Measurements from ENCODE around the gene PEAR1. TPM values are rescaled to one million over a fixed set of nuclear protein-coding genes. Genes with fewer than 3 reads are reported as not detected.

Gene PEAR1
- total RNA-seq, 3 donors from 2014 or later (not counting 1 experiment from before 2014, with no cell fraction given), result 0.52 to 1.4 (median 0.80) TPM

DNA sequence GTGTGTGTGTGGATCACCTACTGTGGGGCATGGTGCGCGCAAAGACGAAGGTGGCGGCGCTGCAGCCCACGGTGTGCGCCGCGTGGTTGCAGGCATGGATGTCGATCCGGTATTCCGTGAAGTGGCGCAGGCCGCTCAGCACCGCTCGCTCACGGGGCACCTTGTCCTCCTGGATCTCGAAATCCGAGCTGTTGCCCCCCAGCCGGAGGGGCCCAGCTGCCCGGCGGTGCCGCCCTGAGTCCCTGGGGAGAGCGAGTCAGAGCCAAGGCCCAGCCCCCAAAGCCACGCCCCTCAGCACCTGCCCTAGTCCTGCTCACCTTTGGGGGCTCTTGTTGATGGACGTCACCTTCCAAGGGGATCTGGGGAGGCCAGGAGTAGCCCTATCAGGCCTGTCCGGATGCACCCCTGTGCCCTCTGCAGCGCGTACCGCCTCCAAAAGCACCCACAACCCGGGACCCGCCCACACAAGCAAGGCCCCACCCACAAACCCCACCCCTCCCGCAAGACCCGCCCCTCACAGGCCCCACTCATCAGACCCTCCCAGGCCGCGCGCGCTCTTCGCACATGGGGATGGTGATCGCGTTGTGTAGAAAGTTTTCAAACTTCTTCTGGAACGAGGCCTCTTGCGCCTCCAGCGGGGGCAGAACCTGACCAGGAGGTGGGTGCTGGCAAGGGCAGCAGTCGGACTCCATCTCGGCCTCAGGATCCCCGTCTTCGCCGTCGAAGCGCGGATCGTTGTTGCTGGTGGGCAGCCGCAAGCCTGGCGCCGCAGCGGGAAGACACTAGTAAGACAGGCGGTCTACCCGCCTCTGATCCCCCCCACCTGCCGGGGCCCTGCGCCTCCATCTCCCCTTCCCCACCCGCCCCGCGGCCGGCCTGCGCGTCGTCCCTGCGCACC lies 48.2 kb upstream of the PEAR1 start:
- H3K9me3 ChIP-seq (ENCODE audit: control insufficient read depth, insufficient read depth, low read length), result no peaks in the 10 kb centered on the region
- ATAC-seq (peak; percentile 67 to 85 (median 77)), DNase-seq (peak; percentile 40 to 68)
- no peak overlapping the region for H3K27ac ChIP-seq (ENCODE audit: low read length)
- peaks cover 28% of the 10 kb centered on the region for H3K4me1 ChIP-seq (ENCODE audit: control insufficient read depth, insufficient read depth, low read length)
- peaks cover 27% of the 10 kb centered on the region for H3K27me3 ChIP-seq (ENCODE audit: control insufficient read depth, insufficient read depth, low read length)
- peak overlapping the region; percentile 77 for H3K4me3 Mint-ChIP-seq
- H3K36me3 Mint-ChIP-seq, result no peaks in the 10 kb centered on the region
- no peak overlapping the region for H3K4me3 ChIP-seq (ENCODE audit: low read length)
- no peaks in the 10 kb centered on the region for H3K36me3 ChIP-seq (ENCODE audit: control insufficient read depth, insufficient read depth, low read length)
- H3K27me3 Mint-ChIP-seq (ENCODE audit: low read depth in 2 of 2), result peaks cover 25 to 52% of the 10 kb centered on the region in 2 donors
- intact Hi-C loops (cut with micrococcal nuclease), result no loop called here
- 12% methylated on average over 66 of the region's 69 CpGs for WGBS (ENCODE audit: insufficient coverage)
- peak overlapping the region in 1 of 2 donors; percentile 52 for H3K27ac Mint-ChIP-seq
- TF ChIP-seq, protein P1, sequence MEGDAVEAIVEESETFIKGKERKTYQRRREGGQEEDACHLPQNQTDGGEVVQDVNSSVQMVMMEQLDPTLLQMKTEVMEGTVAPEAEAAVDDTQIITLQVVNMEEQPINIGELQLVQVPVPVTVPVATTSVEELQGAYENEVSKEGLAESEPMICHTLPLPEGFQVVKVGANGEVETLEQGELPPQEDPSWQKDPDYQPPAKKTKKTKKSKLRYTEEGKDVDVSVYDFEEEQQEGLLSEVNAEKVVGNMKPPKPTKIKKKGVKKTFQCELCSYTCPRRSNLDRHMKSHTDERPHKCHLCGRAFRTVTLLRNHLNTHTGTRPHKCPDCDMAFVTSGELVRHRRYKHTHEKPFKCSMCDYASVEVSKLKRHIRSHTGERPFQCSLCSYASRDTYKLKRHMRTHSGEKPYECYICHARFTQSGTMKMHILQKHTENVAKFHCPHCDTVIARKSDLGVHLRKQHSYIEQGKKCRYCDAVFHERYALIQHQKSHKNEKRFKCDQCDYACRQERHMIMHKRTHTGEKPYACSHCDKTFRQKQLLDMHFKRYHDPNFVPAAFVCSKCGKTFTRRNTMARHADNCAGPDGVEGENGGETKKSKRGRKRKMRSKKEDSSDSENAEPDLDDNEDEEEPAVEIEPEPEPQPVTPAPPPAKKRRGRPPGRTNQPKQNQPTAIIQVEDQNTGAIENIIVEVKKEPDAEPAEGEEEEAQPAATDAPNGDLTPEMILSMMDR (IDR thresholded peaks at IDR 0.05), result no peak
- no peaks in the 10 kb centered on the region for H3K9me3 Mint-ChIP-seq
- peaks cover 15 to 38% of the 10 kb centered on the region in 2 donors for H3K4me1 Mint-ChIP-seq

DNA sequence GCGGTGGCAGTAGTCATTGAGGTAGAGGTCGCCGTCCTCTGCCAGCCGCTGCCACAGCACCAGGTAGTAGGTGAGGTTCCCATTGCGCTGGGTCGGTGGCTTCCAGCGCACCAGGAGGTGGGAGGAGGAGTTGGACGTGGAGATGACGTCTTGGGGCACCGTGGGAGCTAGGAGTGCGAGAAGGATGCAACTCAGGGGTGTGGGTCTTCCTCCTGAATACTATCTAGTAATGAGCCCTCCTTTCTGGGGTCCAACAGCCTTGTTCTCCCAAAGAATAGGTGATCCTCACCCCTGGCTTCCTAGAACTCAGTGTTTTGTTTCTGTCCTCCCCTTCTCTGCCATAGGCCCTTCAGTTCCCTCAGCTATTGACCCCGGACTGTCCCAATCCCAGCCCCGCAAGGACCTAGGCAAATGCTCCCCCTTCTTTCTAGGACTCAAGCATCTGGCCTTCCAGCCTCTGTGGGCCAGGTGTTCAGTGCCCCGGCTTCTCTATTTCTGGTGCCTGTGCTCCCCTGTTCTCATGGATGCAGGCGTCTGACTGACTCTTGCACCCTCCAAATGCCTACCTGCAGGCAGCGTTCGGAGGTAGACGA lies 47.5 kb upstream of the PEAR1 start:
- H3K27me3 ChIP-seq (ENCODE audit: control insufficient read depth, insufficient read depth, low read length), result peaks cover 27% of the 10 kb centered on the region
- H3K27me3 Mint-ChIP-seq (ENCODE audit: low read depth in 2 of 2), result peaks cover 25 to 48% of the 10 kb centered on the region in 2 donors
- no peak overlapping the region for H3K27ac Mint-ChIP-seq
- peaks cover 15 to 38% of the 10 kb centered on the region in 2 donors for H3K4me1 Mint-ChIP-seq
- 51% methylated on average over 18 of the region's 18 CpGs for WGBS (ENCODE audit: insufficient coverage)
- no peak overlapping the region for H3K4me3 ChIP-seq (ENCODE audit: low read length)
- no peak overlapping the region for H3K27ac ChIP-seq (ENCODE audit: low read length)
- H3K36me3 Mint-ChIP-seq, result no peaks in the 10 kb centered on the region
- no peaks in the 10 kb centered on the region for H3K9me3 Mint-ChIP-seq
- no peaks in the 10 kb centered on the region for H3K36me3 ChIP-seq (ENCODE audit: control insufficient read depth, insufficient read depth, low read length)
- peaks cover 28% of the 10 kb centered on the region for H3K4me1 ChIP-seq (ENCODE audit: control insufficient read depth, insufficient read depth, low read length)
- DNase-seq (no peak), ATAC-seq (no peak)
- no peaks in the 10 kb centered on the region for H3K9me3 ChIP-seq (ENCODE audit: control insufficient read depth, insufficient read depth, low read length)
- H3K4me3 Mint-ChIP-seq, result peak overlapping the region; percentile 61
- TF ChIP-seq, protein P1 (IDR thresholded peaks at IDR 0.05), result no peak
- intact Hi-C loops (cut with micrococcal nuclease), result no loop called here

DNA sequence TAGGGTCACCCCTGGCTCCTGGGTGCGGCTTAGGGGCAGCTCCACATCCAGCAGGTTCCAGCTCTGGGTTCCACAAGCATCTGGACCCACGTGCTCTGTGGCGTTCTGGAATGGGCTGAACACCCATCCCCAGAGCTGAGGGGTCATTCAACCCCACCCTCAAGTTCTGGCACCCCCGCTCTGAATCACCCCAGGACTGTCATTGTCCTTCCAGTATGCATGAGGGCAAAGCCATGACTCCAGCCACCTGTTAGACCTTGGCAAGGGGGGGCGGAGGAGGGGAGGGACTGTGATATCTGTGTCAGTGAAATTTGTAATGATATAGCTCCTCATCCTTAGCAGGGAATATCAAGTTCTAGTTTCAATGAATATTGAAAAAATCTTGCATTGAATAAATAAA lies 46.9 kb upstream of the PEAR1 start:
- Mint-ChIP-seq H3K27ac (no peak overlapping the region), H3K4me1 (peaks cover 15 to 38% of the 10 kb centered on the region in 2 donors), H3K27me3 (ENCODE audit: low read depth in 2 of 2) (peaks cover 25 to 48% of the 10 kb centered on the region in 2 donors), H3K9me3 (no peaks in the 10 kb centered on the region), H3K36me3 (no peaks in the 10 kb centered on the region), H3K4me3 (peak overlapping the region; percentile 36)
- intact Hi-C loops (cut with micrococcal nuclease), result no loop called here
- H3K36me3 ChIP-seq (ENCODE audit: control insufficient read depth, insufficient read depth, low read length), result no peaks in the 10 kb centered on the region
- TF ChIP-seq, protein P1 (IDR thresholded peaks at IDR 0.05), result no peak
- DNase-seq (no peak), ATAC-seq (no peak)
- H3K27ac ChIP-seq (ENCODE audit: low read length), result no peak overlapping the region
- 86% methylated on average over 5 of the region's 5 CpGs for WGBS (ENCODE audit: insufficient coverage)
- no peak overlapping the region for H3K4me3 ChIP-seq (ENCODE audit: low read length)
- peaks cover 26% of the 10 kb centered on the region for H3K27me3 ChIP-seq (ENCODE audit: control insufficient read depth, insufficient read depth, low read length)
- no peaks in the 10 kb centered on the region for H3K9me3 ChIP-seq (ENCODE audit: control insufficient read depth, insufficient read depth, low read length)
- H3K4me1 ChIP-seq (ENCODE audit: control insufficient read depth, insufficient read depth, low read length), result peaks cover 28% of the 10 kb centered on the region
